H1 (cell line): ENCODE data around the gene ATAD3A. TPM values are rescaled to one million over a fixed set of nuclear protein-coding genes. Genes with fewer than 3 reads are reported as not detected.

ENCODE experiments used
- CTCF ChIA-PET: fragments of 300-600 bp; sonication (Branson Sonifier 250); formaldehyde crosslinking; loops from one replicate; lab custom pipeline; 2021; ENCODE audit not compliant: partially characterized antibody; lab: Charles Lee
- POLR2A ChIA-PET: fragments of 300-600 bp; sonication (Branson Sonifier 250); formaldehyde crosslinking; loops from one replicate; lab custom pipeline; 2021; ENCODE audit warnings: inconsistent platforms; ENCODE audit not compliant: partially characterized antibody; lab: Charles Lee
- DNase-seq, 2 experiments: peaks; one replicate each; pipeline versions ENCODE4 v3.0.0 to v3.0.0-alpha.2; 2010 to 2022; ENCODE audit warnings: low spot score in 2 of 2, low read depth in 1 of 2, mixed read lengths in 1 of 2
- FAIRE-seq: peaks from 2 replicates; lab custom pipeline; 2011; peaks lifted over from hg19 to GRCh38; lab: Jason Lieb, UNC
- H2AFZ ChIP-seq: 2 replicates; pipeline ENCODE4 v1.8.1; 2012; ENCODE audit warnings: low read length, inconsistent platforms
- H2AK5ac ChIP-seq: 2 replicates; pipeline ENCODE4 v1.6.1; 2013; ENCODE audit warnings: low read depth, low read length
- H2BK120ac ChIP-seq: replicated peaks from 2 replicates; pipeline ENCODE3; 2013; ENCODE audit warnings: low read depth, low read length, inconsistent platforms
- H2BK12ac ChIP-seq: 2 replicates; pipeline ENCODE4 v1.6.1; 2013; ENCODE audit warnings: low read depth, low read length
- H2BK15ac ChIP-seq: 2 replicates; pipeline ENCODE4 v1.6.1; 2013; ENCODE audit warnings: low read length
- H2BK20ac ChIP-seq: 2 replicates; pipeline ENCODE4 v1.6.1; 2013; ENCODE audit warnings: low read length
- H2BK5ac ChIP-seq: 2 replicates; pipeline ENCODE4 v1.6.1; 2013; ENCODE audit warnings: low read depth, low read length
- H3K14ac ChIP-seq: 2 replicates; pipeline ENCODE4 v1.6.1; 2013; ENCODE audit warnings: inconsistent platforms; ENCODE audit not compliant: insufficient read length
- H3K18ac ChIP-seq: 2 replicates; pipeline ENCODE4 v1.6.1; 2013; ENCODE audit warnings: low read length; ENCODE audit errors: extremely low read depth
- H3K23ac ChIP-seq: 2 replicates; pipeline ENCODE4 v1.6.1; 2013; ENCODE audit warnings: inconsistent platforms; ENCODE audit not compliant: insufficient read length
- H3K23me2 ChIP-seq: 2 replicates; pipeline ENCODE4 v1.6.1; 2013; ENCODE audit warnings: low read depth, low read length
- H3K27ac ChIP-seq: 2 replicates; pipeline ENCODE4 v1.6.1; 2011; ENCODE audit warnings: low read depth, low read length, inconsistent platforms
- H3K27me3 ChIP-seq, 4 experiments: replicated peaks in 1 of 4; 1 replicate in 1 of 4; 2 replicates in 3 of 4; pipeline versions ENCODE4 v1.6.1 to v1.8.1; 2011 to 2013; ENCODE audit warnings: low read length in 3 of 4, mild to moderate bottlenecking in 3 of 4, inconsistent platforms in 2 of 4, mixed read lengths in 2 of 4, moderate library complexity in 1 of 4; ENCODE audit not compliant: control insufficient read depth in 3 of 4, insufficient read depth in 3 of 4; ENCODE audit errors: extremely low read depth in 1 of 4
- H3K36me3 ChIP-seq, 4 experiments: 2 replicates each; pipeline versions ENCODE4 v1.6.1 to v1.8.1; 2011 to 2013; ENCODE audit warnings: mild to moderate bottlenecking in 4 of 4, low read length in 3 of 4, moderate library complexity in 2 of 4, control low read depth in 1 of 4, inconsistent platforms in 1 of 4; ENCODE audit not compliant: insufficient read depth in 4 of 4, control insufficient read depth in 2 of 4
- H3K4ac ChIP-seq: replicated peaks from 2 replicates; pipeline ENCODE3; 2013; ENCODE audit warnings: low read length, low read depth, mixed read lengths, inconsistent platforms; ENCODE audit not compliant: insufficient read length
- H3K4me1 ChIP-seq, 4 experiments: replicated peaks in 1 of 4; 1 replicate in 1 of 4; 2 replicates in 3 of 4; pipeline versions ENCODE4 v1.6.1 to v1.8.1; 2011 to 2013; ENCODE audit warnings: low read length in 3 of 4, inconsistent platforms in 2 of 4, mixed read lengths in 1 of 4; ENCODE audit not compliant: insufficient read depth in 4 of 4, control insufficient read depth in 3 of 4
- H3K4me2 ChIP-seq, 2 experiments: 2 replicates each; pipeline versions ENCODE4 v1.6.1 to v1.8.1; 2011 to 2013; ENCODE audit warnings: low read depth in 2 of 2, low read length in 2 of 2, control low read depth in 1 of 2, inconsistent platforms in 1 of 2, mild to moderate bottlenecking in 1 of 2; ENCODE audit not compliant: insufficient read depth in 1 of 2
- H3K4me3 ChIP-seq, 4 experiments: fragments of 200-600, 300-600 bp in 1 of 4; sonication (generic), shearing (Covaris generic), sonication (Bioruptor Twin) in 1 of 4; 2 replicates each; pipeline versions ENCODE4 v1.5.1 to v1.8.1; 2011 to 2016; ENCODE audit warnings: low read length in 4 of 4, low read depth in 3 of 4, control low read depth in 2 of 4, inconsistent platforms in 2 of 4, mild to moderate bottlenecking in 2 of 4, mixed read lengths in 1 of 4, moderate library complexity in 1 of 4; ENCODE audit not compliant: insufficient read depth in 2 of 4; ENCODE audit errors: extremely low read depth in 1 of 4
- H3K56ac ChIP-seq: replicated peaks from 2 replicates; pipeline ENCODE3; 2013; ENCODE audit warnings: low read depth, mild to moderate bottlenecking, mixed read lengths, low read length, inconsistent platforms; ENCODE audit not compliant: insufficient read length
- H3K79me1 ChIP-seq: 2 replicates; pipeline ENCODE4 v1.6.1; 2013; ENCODE audit warnings: low read depth, low read length, control low read depth
- H3K79me2 ChIP-seq, 2 experiments: 2 replicates each; pipeline versions ENCODE4 v1.6.1 to v1.8.1; 2012 to 2013; ENCODE audit warnings: low read length in 2 of 2, mild to moderate bottlenecking in 2 of 2, inconsistent platforms in 1 of 2; ENCODE audit not compliant: insufficient read depth in 2 of 2, control insufficient read depth in 1 of 2
- H3K9ac ChIP-seq, 4 experiments: replicated peaks in 1 of 4; 1 replicate in 1 of 4; 2 replicates in 3 of 4; pipeline versions ENCODE4 v1.6.1 to v1.8.1; 2011 to 2013; ENCODE audit warnings: low read depth in 3 of 4, low read length in 3 of 4, control low read depth in 2 of 4, mild to moderate bottlenecking in 2 of 4, moderate library complexity in 2 of 4, inconsistent platforms in 1 of 4; ENCODE audit errors: extremely low read depth in 1 of 4
- H3K9me3 ChIP-seq, 2 experiments: 2 replicates each; pipeline versions ENCODE4 v1.6.1 to v1.8.1; 2012 to 2013; ENCODE audit warnings: mild to moderate bottlenecking in 2 of 2, moderate library complexity in 2 of 2, control low read depth in 1 of 2, inconsistent platforms in 1 of 2, low read depth in 1 of 2, low read length in 1 of 2, mixed read lengths in 1 of 2; ENCODE audit not compliant: insufficient read depth in 2 of 2
- H4K20me1 ChIP-seq, 2 experiments: replicated peaks in 1 of 2; 2 replicates each; pipeline versions ENCODE3 to v1.8.1; 2011 to 2013; ENCODE audit warnings: inconsistent platforms in 2 of 2, low read length in 2 of 2, mild to moderate bottlenecking in 1 of 2; ENCODE audit not compliant: insufficient read depth in 2 of 2, control insufficient read depth in 1 of 2
- H4K5ac ChIP-seq: 2 replicates; pipeline ENCODE4 v1.6.1; 2013; ENCODE audit warnings: low read length, low read depth, mixed read lengths, inconsistent platforms; ENCODE audit not compliant: insufficient read length
- H4K8ac ChIP-seq: 2 replicates; pipeline ENCODE4 v1.8.0; 2013; ENCODE audit warnings: mild to moderate bottlenecking, moderate library complexity, low read length, inconsistent platforms; ENCODE audit not compliant: insufficient read depth; ENCODE audit errors: extremely low read depth
- H4K91ac ChIP-seq: replicated peaks from 2 replicates; pipeline ENCODE3; 2013; ENCODE audit warnings: low read length, mixed read lengths, inconsistent platforms; ENCODE audit not compliant: insufficient read length
- CBX8 ChIP-seq: fragments of 300-800, 300-1000 bp; sonication (generic); IDR thresholded peaks from 2 replicates; pipeline ENCODE4 v1.7.1; 2016; ENCODE audit warnings: low read depth, low read length, borderline replicate concordance
- POLR2A ChIP-seq, 2 experiments: IDR thresholded peaks; 1 replicate in 1 of 2; 2 replicates in 1 of 2; pipeline ENCODE4 v1.6.1; 2011; ENCODE audit warnings: low read depth in 2 of 2, low read length in 2 of 2, mild to moderate bottlenecking in 2 of 2; ENCODE audit errors: control extremely low read depth in 1 of 2
- TAF1 ChIP-seq: IDR thresholded peaks from 2 replicates; pipeline ENCODE4 v1.6.1; 2011; ENCODE audit warnings: mild to moderate bottlenecking, low read depth, low read length
- WGBS, 2 experiments: shearing (Covaris generic) in 1 of 2; methylation state at CpG; one replicate each; pipeline versions ENCODE4 v1.1.6 to v1.1.7; 2013 to 2015; ENCODE audit warnings: low lambda C conversion rate in 2 of 2, mixed read lengths in 2 of 2, inconsistent platforms in 1 of 2, low coverage in 1 of 2, missing lambda C conversion rate in 1 of 2; ENCODE audit not compliant: insufficient replicate concordance in 2 of 2, insufficient coverage in 1 of 2, insufficient read length in 1 of 2; ENCODE audit errors: extremely low coverage in 1 of 2, missing lambda C conversion rate in 1 of 2; 5-methylcytosine and 5-hydroxymethylcytosine counted together
- polyA plus RNA-seq, 7 experiments: library from polyadenylated mRNA; depleted of rRNA in 3 of 7; stranded (reverse) in 5 of 7; unstranded in 2 of 7; fragments of >200 nt in 5 of 7; fragments of 200-250 nt in 2 of 7; gene quantifications; 1 replicate in 5 of 7; 2 replicates in 1 of 7; 4 replicates in 1 of 7; pipeline versions ENCODE4 v1.2.1 to v1.2.3, GENCODE V29; 2011 to 2013; ENCODE audit warnings: missing spikeins in 2 of 7, mixed read lengths in 2 of 7
- total RNA-seq: library from RNA; stranded (reverse); fragmentation: NEBNext Ultra II Directional; extraction: Animal tissue kit (Norgen Biotek cat#: 25700); gene quantifications from 2 replicates; pipeline ENCODE4 v1.2.1, GENCODE V29; 2021
- TF ChIP-seq, protein P1 (sequence below), 3 experiments: IDR thresholded peaks; 1 replicate in 2 of 3; 2 replicates in 1 of 3; pipeline versions ENCODE4 v1.5.1 to v1.6.1; 2011; ENCODE audit warnings: low read length in 3 of 3, mild to moderate bottlenecking in 3 of 3, inconsistent platforms in 2 of 3, low read depth in 1 of 3, moderate library complexity in 1 of 3; ENCODE audit not compliant: insufficient read depth in 1 of 3; ENCODE audit errors: control extremely low read depth in 1 of 3

ATAD3A gene
- total and polyA plus RNA-seq, 2 of the 8 experiments (the other 6 are each of a cell fraction or from before 2014, with no cell fraction given) = 28.3 to 64.7 TPM

DNA sequence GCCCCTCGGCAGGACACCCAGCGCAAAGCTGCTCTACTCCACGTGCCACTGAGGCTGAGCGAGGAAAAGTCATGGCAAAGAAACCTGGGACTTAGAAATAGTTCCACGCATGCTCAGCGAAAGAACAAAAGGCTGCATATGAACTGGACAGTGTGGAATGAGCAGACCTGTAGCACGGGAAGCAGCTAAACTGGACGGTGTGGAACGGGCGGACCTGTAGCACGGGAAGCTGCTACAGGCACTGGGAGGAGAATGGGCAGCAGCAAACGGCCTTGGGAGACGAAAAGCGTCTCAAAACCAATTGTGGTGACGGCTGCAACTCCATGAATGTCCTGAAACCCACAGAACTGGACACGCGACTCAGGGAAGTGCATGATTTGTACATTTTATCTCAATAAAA lies 47.1 kb downstream of the ATAD3A start:
- FAIRE-seq = no peak
- no peak overlapping the region for H2BK20ac ChIP-seq
- H4K20me1 ChIP-seq = peaks cover 7 to 28% of the 10 kb centered on the region in 2 experiments
- no peaks in the 10 kb centered on the region; the same call in 1 of the 2 replicates for H3K79me1 ChIP-seq
- H3K79me2 ChIP-seq = peaks cover 0 to 21% of the 10 kb centered on the region in 2 experiments; a peak in 1 of 4 replicates
- H3K36me3 ChIP-seq = peaks cover 9 to 30% (median 16%) of the 10 kb centered on the region in 4 experiments; a peak in 7 of 8 replicates
- H3K4me2 ChIP-seq = no peak overlapping the region
- no peaks in the 10 kb centered on the region for H3K23me2 ChIP-seq
- no peak overlapping the region for H2AK5ac ChIP-seq
- WGBS, 2 experiments = 92% methylated on average over 17 of the region's 17 CpGs; no CpG with 5 or more reads in 1 of the 2 experiments
- no peak for TF ChIP-seq TAF1
- TF ChIP-seq, protein P1, sequence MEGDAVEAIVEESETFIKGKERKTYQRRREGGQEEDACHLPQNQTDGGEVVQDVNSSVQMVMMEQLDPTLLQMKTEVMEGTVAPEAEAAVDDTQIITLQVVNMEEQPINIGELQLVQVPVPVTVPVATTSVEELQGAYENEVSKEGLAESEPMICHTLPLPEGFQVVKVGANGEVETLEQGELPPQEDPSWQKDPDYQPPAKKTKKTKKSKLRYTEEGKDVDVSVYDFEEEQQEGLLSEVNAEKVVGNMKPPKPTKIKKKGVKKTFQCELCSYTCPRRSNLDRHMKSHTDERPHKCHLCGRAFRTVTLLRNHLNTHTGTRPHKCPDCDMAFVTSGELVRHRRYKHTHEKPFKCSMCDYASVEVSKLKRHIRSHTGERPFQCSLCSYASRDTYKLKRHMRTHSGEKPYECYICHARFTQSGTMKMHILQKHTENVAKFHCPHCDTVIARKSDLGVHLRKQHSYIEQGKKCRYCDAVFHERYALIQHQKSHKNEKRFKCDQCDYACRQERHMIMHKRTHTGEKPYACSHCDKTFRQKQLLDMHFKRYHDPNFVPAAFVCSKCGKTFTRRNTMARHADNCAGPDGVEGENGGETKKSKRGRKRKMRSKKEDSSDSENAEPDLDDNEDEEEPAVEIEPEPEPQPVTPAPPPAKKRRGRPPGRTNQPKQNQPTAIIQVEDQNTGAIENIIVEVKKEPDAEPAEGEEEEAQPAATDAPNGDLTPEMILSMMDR (IDR thresholded peaks at IDR 0.05; ENCODE audit: control extremely low read depth in 1 of 3, insufficient read depth in 1 of 3, low read depth in 1 of 3, low read length in 3 of 3) = no peak
- no peak for TF ChIP-seq CBX8
- TF ChIP-seq POLR2A (IDR thresholded peaks at IDR 0.05; ENCODE audit: control extremely low read depth in 1 of 2, low read depth in 2 of 2, low read length in 2 of 2) = 0 out of 3 replicates have a peak, but pooled peaks of 1 of the 2 experiments have one; percentile 1
- TF ChIP-seq, all 59 proteins: peak for 1
- no peak overlapping the region for H3K4ac ChIP-seq
- H2AFZ ChIP-seq = no peak overlapping the region
- H2BK15ac ChIP-seq = no peak overlapping the region; the same call in 1 of the 2 replicates
- no peak overlapping the region for H2BK120ac ChIP-seq
- ChIA-PET POLR2A (interaction anchor here (0.6 to 23.0 kb wide), 9 partner anchors 5 to 220 kb away, joined by 3 to 367 read pairs (median 4); no protein-coding TSS in a partner anchor), CTCF (interaction anchor here (1.3 to 2.4 kb wide), 4 partner anchors 8 to 60 kb away, joined by 3 to 8 read pairs (median 6); no protein-coding TSS in a partner anchor)
- no peaks in the 10 kb centered on the region for H3K9me3 ChIP-seq
- H3K4me3 ChIP-seq = no peak overlapping the region
- H4K91ac ChIP-seq = no peak overlapping the region
- no peak overlapping the region for H3K56ac ChIP-seq
- peak overlapping the region; percentile 50; the same call in 1 of the 2 replicates for H2BK12ac ChIP-seq
- H3K14ac ChIP-seq = no peak overlapping the region
- H2BK5ac ChIP-seq = no peak overlapping the region
- no peaks in the 10 kb centered on the region for H3K4me1 ChIP-seq
- H4K8ac ChIP-seq = no peak overlapping the region
- H3K27me3 ChIP-seq = no peaks in the 10 kb centered on the region
- H3K18ac ChIP-seq = no peak overlapping the region
- DNase-seq = no peak
- no peak overlapping the region for H4K5ac ChIP-seq
- no peak overlapping the region for H3K23ac ChIP-seq
- no peak overlapping the region for H3K9ac ChIP-seq
- H3K27ac ChIP-seq = peak overlapping the region; percentile 34; the same call in 1 of the 2 replicates
